ENCODE data around the gene SPHK2. TPM values are rescaled to one million over a fixed set of nuclear protein-coding genes. Genes with fewer than 3 reads are reported as not detected.

Gene SPHK2
- polyA plus RNA-seq, 1 donor = 10.7 TPM

- no peak for DNase-seq
These were observed 15.5 kb upstream of the SPHK2 start for GRCh38 chr19:48603850-48604249.

- no peak for DNase-seq
These were observed 12.6 kb upstream of the SPHK2 start, which contains the start of gene SPACA4 for GRCh38 chr19:48606463-48607358. TSS of gene SPACA4 (plus strand) at chr19:48606742. CDS start at chr19:48606979, 237 bp downstream.

- no peak for DNase-seq
These were observed 11.9 kb upstream of the SPHK2 start for GRCh38 chr19:48607359-48607755.

- DNase-seq = no peak
These were observed 10.5 kb upstream of the SPHK2 start for GRCh38 chr19:48608798-48609263.

GRCh38 chr19:48609571-48610108, 9.7 kb upstream of the SPHK2 start:
- no peak for DNase-seq

- DNase-seq = no peak
These were observed 7.4 kb upstream of the SPHK2 start for GRCh38 chr19:48611872-48612271.

GRCh38 chr19:48613024-48613851, 6.1 kb upstream of the SPHK2 start:
- no peak for DNase-seq

GRCh38 chr19:48613852-48614435, 5.4 kb upstream of the SPHK2 start:
- no peak for DNase-seq

GRCh38 chr19:48614436-48615230, 4.7 kb upstream of the SPHK2 start, which contains the start of gene FAM83E:
TSS of gene FAM83E (minus strand) at chr19:48615076. CDS start at chr19:48613372, 1,704 bp downstream.
- no peak for DNase-seq

- no peak for DNase-seq
These were observed 3.9 kb upstream of the SPHK2 start for GRCh38 chr19:48615231-48616040.

- DNase-seq = no peak
These were observed 3.3 kb upstream of the SPHK2 start for GRCh38 chr19:48616041-48616436.

- no peak for DNase-seq
These were observed 2.7 kb upstream of the SPHK2 start for GRCh38 chr19:48616491-48617056.

GRCh38 chr19:48617146-48617937, 2.0 kb upstream of the SPHK2 start:
- peak; percentile 49 for DNase-seq

GRCh38 chr19:48618278-48618915, 909 bp upstream of the SPHK2 start:
- no peak for DNase-seq

GRCh38 chr19:48619692-48620585, 633 bp downstream of the SPHK2 start:
- DNase-seq = no peak

- no peak for DNase-seq
These were observed 4.3 kb downstream of the SPHK2 start for GRCh38 chr19:48623556-48624066.

GRCh38 chr19:48624067-48624594, 4.8 kb downstream of the SPHK2 start:
- peak; percentile 98 for DNase-seq
